ENCODE results near the gene BOC. TPM values are rescaled to one million over a fixed set of nuclear protein-coding genes. Genes with fewer than 3 reads are reported as not detected.

The BOC gene
- total and polyA plus RNA-seq, 10 of the 15 experiments (the other 5 are each of a cell fraction or from before 2014, with no cell fraction given), result 0.18 TPM; not detected in 9

GRCh38 chr3:113258361-113258760 is 47.0 kb downstream of the BOC start (continued):
- TF ChIP-seq, protein P1, sequence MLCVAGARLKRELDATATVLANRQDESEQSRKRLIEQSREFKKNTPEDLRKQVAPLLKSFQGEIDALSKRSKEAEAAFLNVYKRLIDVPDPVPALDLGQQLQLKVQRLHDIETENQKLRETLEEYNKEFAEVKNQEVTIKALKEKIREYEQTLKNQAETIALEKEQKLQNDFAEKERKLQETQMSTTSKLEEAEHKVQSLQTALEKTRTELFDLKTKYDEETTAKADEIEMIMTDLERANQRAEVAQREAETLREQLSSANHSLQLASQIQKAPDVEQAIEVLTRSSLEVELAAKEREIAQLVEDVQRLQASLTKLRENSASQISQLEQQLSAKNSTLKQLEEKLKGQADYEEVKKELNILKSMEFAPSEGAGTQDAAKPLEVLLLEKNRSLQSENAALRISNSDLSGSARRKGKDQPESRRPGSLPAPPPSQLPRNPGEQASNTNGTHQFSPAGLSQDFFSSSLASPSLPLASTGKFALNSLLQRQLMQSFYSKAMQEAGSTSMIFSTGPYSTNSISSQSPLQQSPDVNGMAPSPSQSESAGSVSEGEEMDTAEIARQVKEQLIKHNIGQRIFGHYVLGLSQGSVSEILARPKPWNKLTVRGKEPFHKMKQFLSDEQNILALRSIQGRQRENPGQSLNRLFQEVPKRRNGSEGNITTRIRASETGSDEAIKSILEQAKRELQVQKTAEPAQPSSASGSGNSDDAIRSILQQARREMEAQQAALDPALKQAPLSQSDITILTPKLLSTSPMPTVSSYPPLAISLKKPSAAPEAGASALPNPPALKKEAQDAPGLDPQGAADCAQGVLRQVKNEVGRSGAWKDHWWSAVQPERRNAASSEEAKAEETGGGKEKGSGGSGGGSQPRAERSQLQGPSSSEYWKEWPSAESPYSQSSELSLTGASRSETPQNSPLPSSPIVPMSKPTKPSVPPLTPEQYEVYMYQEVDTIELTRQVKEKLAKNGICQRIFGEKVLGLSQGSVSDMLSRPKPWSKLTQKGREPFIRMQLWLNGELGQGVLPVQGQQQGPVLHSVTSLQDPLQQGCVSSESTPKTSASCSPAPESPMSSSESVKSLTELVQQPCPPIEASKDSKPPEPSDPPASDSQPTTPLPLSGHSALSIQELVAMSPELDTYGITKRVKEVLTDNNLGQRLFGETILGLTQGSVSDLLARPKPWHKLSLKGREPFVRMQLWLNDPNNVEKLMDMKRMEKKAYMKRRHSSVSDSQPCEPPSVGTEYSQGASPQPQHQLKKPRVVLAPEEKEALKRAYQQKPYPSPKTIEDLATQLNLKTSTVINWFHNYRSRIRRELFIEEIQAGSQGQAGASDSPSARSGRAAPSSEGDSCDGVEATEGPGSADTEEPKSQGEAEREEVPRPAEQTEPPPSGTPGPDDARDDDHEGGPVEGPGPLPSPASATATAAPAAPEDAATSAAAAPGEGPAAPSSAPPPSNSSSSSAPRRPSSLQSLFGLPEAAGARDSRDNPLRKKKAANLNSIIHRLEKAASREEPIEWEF (IDR thresholded peaks at IDR 0.05; ENCODE audit: insufficient replicate concordance, low read depth, low read length), result no peak
- no peak for TF ChIP-seq ZNF592 (IDR thresholded peaks at IDR 0.05)
- TF ChIP-seq ZBTB33 (IDR thresholded peaks at IDR 0.05), result no peak
- no peak for TF ChIP-seq FOXK2 (IDR thresholded peaks at IDR 0.05)
- no peak for TF ChIP-seq GATAD2B (conservative IDR thresholded peaks at IDR 0.05; ENCODE audit: low read depth)
- no peak for TF ChIP-seq RELB (IDR thresholded peaks at IDR 0.05; ENCODE audit: low read depth)
- TF ChIP-seq SPI1 (IDR thresholded peaks at IDR 0.05; ENCODE audit: borderline replicate concordance, insufficient read depth, low read depth, low read length), result no peak

Data from GM12878 (cell line).